ENCODE data around the gene MTA1. TPM values are rescaled to one million over a fixed set of nuclear protein-coding genes. Genes with fewer than 3 reads are reported as not detected.

MTA1 gene
- total RNA-seq, 1 donor from 2014 or later, result 118 TPM

GRCh38 chr14:105453847-105454246 lies 34.2 kb downstream of the MTA1 start:
- TF ChIP-seq CTCF (IDR thresholded peaks at IDR 0.05), result no peak
- Histone ChIP-seq H3K27ac (no peak overlapping the region), H3K4me3 (no peak overlapping the region), H3K9me3 (no peaks in the 10 kb centered on the region), H3K4me1 (peaks cover 0 to 3% of the 10 kb centered on the region in 2 donors), H3K36me3 (peaks cover 67 to 74% of the 10 kb centered on the region in 2 donors), H3K27me3 (no peaks in the 10 kb centered on the region)
- no peak for DNase-seq (ENCODE audit: low spot score in 2 of 2)
- intact Hi-C loops (cut with DNase I), result no loop called here

GRCh38 chr14:105455086-105455640 lies 35.5 kb downstream of the MTA1 start:
- no peak overlapping the region for H3K4me3 ChIP-seq
- H3K27ac ChIP-seq, result no peak overlapping the region
- intact Hi-C loops (cut with DNase I), result no loop called here
- H3K27me3 ChIP-seq, result no peaks in the 10 kb centered on the region
- no peaks in the 10 kb centered on the region for H3K4me1 ChIP-seq
- no peak for TF ChIP-seq CTCF (IDR thresholded peaks at IDR 0.05)
- no peaks in the 10 kb centered on the region for H3K9me3 ChIP-seq
- DNase-seq (ENCODE audit: low spot score in 2 of 2), result no peak
- H3K36me3 ChIP-seq, result peaks cover 64 to 68% of the 10 kb centered on the region in 2 donors

GRCh38 chr14:105455766-105456660 lies 36.4 kb downstream of the MTA1 start:
- intact Hi-C loops (cut with DNase I), result no loop called here
- Histone ChIP-seq H3K4me3 (no peak overlapping the region), H3K36me3 (peaks cover 60 to 68% of the 10 kb centered on the region in 2 donors), H3K4me1 (no peaks in the 10 kb centered on the region), H3K9me3 (no peaks in the 10 kb centered on the region), H3K27ac (no peak overlapping the region), H3K27me3 (no peaks in the 10 kb centered on the region)
- no peak for TF ChIP-seq CTCF (IDR thresholded peaks at IDR 0.05)
- no peak for DNase-seq (ENCODE audit: low spot score in 2 of 2)

- no peaks in the 10 kb centered on the region for H3K4me1 ChIP-seq
- intact Hi-C loops (cut with DNase I), result no loop called here
- peaks cover 64 to 74% of the 10 kb centered on the region in 2 donors for H3K36me3 ChIP-seq
- H3K4me3 ChIP-seq, result no peak overlapping the region
- H3K27me3 ChIP-seq, result no peaks in the 10 kb centered on the region
- no peaks in the 10 kb centered on the region for H3K9me3 ChIP-seq
- TF ChIP-seq CTCF (IDR thresholded peaks at IDR 0.05), result no peak
- H3K27ac ChIP-seq, result no peak overlapping the region
- DNase-seq (ENCODE audit: low spot score in 2 of 2), result no peak
These were observed 37.4 kb downstream of the MTA1 start for GRCh38 chr14:105456736-105457617.

- DNase-seq (ENCODE audit: low spot score in 2 of 2), result no peak
- TF ChIP-seq CTCF (IDR thresholded peaks at IDR 0.05), result no peak
- Histone ChIP-seq H3K9me3 (no peaks in the 10 kb centered on the region), H3K4me1 (no peaks in the 10 kb centered on the region), H3K27me3 (no peaks in the 10 kb centered on the region), H3K4me3 (no peak overlapping the region), H3K36me3 (peaks cover 56 to 68% of the 10 kb centered on the region in 2 donors), H3K27ac (no peak overlapping the region)
- intact Hi-C loops (cut with DNase I), result no loop called here
These were observed 38.4 kb downstream of the MTA1 start for GRCh38 chr14:105458010-105458409.
